Stimulated activated CD8-positive, alpha-beta memory T cell treated with anti-CD3 and anti-CD28 coated beads, Interleukin-12 subunit alpha, Interleukin-12 subunit beta, amount 100 ng/mL, for 1 hour (primary cell): Measurements from ENCODE around the gene OSBPL10.

Experiments used
- DNase-seq: peaks from one replicate; pipeline ENCODE4 v3.0.0-alpha.2; 2020; ENCODE audit warnings: low read depth

Gene OSBPL10

GRCh38 chr3:31738412-31738811 lies 242.7 kb downstream of the OSBPL10 start:
- no peak for DNase-seq

DNA sequence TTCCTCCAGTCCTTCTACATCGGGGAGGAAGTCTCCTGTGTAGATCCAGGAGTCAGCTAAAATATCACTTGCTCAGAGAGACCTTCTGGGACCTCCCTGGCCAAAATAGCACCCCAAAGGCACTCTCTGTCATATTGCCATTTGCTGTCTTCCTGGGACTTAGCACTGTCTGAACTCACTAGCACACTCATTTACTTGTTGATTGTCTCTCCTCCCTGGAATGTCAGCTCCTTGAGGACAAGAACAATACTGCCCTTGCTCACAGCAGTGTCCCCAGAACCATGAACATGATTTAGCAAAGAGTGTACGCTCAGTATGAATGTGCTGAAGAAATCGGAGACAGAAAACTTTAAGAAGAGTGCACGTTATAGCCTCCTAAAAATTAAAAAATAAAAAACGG lies 245.4 kb downstream of the OSBPL10 start:
- no peak for DNase-seq

- DNase-seq, result no peak
These were observed 247.8 kb downstream of the OSBPL10 start for GRCh38 chr3:31733234-31733667.

- no peak for DNase-seq
These were observed 248.5 kb downstream of the OSBPL10 start for GRCh38 chr3:31732548-31732947.

GRCh38 chr3:31729573-31729972 lies 251.5 kb downstream of the OSBPL10 start:
- DNase-seq, result no peak

- DNase-seq, result no peak
These were observed 252.0 kb downstream of the OSBPL10 start for GRCh38 chr3:31729082-31729481.

- no peak for DNase-seq
These were observed 252.7 kb downstream of the OSBPL10 start for GRCh38 chr3:31728403-31728802.

DNA sequence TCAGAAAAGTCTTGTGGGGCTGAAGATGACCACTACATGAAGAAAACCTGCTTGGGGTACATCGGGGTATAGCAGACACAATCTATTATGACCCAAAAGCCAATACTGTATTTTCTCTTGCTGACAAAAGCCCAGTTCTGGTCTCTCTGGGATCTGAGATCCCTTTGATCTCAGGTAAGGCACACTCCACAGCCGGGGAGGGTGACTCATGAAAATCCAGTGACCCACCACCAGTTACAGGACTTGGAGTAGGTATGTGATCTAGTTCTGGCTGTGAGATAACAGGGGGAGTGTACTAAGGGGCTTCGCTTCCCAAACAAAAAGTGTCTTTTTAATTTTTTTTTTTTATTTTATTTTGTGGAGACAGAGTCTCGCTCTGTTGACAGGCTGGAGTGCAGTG lies 255.1 kb downstream of the OSBPL10 start:
- DNase-seq, result no peak

DNA sequence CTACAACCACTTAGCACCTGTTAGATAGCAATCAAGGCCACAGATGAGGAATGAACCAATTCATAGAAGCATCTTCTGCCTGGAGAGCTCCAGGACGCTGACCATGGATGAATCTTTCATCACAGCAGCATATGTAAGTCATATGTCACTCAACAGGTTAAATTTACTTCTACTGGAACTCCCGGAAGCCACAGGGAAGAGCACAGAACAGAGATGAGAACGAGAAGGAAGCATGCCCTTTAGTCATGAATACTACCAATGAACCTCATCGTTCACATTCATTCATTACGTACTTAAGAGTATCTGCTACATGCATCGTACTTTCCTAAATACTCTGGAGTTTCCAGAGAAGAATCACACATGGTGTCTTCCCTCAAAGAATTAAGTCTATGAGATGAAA lies 255.5 kb downstream of the OSBPL10 start:
- no peak for DNase-seq

GRCh38 chr3:31724651-31725050 lies 256.4 kb downstream of the OSBPL10 start:
- DNase-seq, result no peak

GRCh38 chr3:31724116-31724515 lies 256.9 kb downstream of the OSBPL10 start:
- no peak for DNase-seq

GRCh38 chr3:31723701-31724100 lies 257.4 kb downstream of the OSBPL10 start:
- no peak for DNase-seq

DNA sequence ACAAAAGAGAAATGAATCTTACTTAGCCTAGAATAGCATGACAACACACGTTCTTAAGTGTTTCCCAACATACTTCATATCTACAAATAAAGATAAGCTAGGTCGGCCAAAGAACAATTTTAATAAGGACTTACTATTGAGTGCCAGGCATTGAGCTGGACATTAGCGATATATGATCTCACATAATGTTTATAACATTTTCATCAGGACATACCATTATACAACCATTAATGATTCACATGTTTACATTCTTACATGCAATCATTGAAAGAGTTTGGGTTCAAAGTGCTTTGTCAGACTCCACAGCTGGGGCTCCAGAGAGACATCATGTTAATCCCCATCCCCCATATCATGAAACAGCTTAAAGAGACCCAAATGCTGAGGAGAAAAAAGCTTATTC lies 259.4 kb downstream of the OSBPL10 start:
- DNase-seq, result no peak

DNA sequence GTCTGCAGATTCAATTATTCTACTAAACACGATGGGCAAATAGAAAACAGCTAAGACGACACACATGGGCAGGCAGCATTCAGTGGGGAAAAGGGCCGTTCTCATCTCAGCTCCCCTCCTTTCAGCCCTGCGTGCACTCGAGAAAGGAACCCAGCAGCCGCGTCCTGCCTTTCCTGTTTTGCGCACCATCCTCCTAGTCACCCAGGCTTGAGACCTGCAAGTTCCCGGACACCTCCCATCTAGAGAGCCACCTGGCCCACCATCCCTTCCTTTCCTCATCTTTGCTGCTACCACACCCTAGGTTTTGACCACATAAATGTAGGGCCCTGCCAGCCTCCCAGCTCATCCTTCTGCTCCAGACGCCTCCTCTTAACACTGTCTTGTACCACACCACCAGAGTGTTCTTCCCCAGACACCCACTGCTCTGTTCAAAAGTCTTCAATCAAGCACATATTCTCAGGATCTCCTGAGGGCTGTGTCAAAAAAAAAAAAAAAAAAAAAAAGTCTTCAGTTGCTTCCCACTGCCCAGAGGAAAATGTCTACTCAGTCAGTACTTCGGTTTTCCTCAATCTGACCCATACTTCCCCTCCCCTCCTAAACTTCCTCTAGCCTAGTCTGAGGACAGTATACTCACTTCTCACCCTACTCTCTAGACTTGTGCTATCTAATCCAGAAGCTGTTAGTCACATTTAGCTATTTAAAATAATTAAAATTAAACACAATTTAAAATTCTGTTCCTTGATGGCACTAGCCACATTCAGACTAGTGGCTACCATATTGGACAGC lies 266.4 kb downstream of the OSBPL10 start:
- no peak for DNase-seq

GRCh38 chr3:31713816-31714215 lies 267.2 kb downstream of the OSBPL10 start:
- no peak for DNase-seq

DNA sequence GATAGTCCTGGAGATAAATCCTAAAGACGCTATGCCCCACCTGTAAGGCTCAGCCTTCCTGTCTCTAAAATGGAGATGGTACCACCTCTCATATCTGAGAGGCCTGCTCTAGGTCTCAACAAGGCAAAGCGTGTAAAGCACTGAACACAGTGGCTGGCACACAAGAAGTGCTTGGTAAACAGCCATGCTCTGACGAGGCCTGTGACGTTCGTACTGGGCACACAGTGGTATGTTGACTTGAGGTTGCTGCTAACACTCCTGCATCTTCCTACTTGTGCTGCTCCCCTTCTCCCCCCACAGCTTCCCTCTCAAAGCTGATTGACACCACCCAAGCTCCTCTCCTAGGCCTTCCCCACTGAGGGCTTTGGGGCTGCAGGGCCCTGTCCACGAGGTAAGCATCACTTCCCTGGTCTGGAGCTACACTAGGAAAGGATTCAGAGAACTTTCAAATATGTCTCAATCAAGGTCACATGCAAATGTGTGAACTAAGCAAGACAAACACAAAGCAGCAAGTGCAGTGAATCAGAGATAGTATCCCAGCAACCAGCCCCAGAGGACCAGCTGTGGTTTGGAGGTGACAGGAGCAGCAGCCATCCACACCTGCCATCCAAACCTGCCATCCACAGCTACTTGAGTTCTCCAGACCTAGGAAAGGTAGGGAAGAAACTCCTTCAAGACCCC lies 270.8 kb downstream of the OSBPL10 start:
- DNase-seq, result no peak

GRCh38 chr3:31709526-31709925 lies 271.5 kb downstream of the OSBPL10 start:
- DNase-seq, result no peak

GRCh38 chr3:31709005-31709404 lies 272.1 kb downstream of the OSBPL10 start:
- no peak for DNase-seq

GRCh38 chr3:31707286-31707685 lies 273.8 kb downstream of the OSBPL10 start:
- no peak for DNase-seq

DNA sequence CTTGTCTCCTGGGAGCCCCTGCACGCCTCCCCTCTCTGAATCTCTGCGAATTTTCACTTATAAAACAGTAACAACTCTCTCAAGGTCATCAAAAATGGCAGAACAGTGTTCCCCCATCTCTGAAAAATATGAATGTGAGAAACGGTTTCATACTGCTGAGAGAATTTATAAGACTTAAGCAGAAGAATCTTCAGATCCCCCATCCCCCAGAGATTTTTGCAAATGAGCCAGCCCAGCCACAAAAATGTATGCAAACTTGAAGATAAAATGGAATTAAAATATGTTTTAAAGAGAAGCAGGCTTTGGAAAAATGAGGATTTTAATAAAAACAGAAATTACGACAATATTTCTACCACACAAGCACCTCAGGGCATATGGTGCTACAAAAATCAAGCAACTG lies 275.3 kb downstream of the OSBPL10 start:
- DNase-seq, result no peak

GRCh38 chr3:31704591-31705179 lies 276.4 kb downstream of the OSBPL10 start:
- DNase-seq, result no peak

DNA sequence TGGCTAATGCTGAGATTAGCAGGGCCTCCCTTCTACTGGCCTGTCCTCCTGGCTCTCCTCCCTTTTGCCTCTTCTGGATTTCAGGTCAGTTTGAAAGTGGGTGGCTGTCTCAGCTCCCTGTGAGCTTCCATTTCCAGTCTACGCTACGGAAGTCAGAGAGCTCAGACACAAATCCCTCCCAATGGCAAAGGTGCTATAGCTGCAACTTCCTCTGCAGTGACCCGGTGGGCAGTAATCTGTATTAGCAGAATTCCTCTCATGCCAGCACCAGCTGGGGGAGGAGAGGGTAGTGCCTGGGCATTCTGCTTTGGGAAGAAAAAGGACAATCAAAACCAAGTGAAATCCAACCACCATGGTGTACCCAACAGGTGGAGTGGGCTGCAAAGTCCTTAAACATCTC lies 276.9 kb downstream of the OSBPL10 start:
- no peak for DNase-seq

DNA sequence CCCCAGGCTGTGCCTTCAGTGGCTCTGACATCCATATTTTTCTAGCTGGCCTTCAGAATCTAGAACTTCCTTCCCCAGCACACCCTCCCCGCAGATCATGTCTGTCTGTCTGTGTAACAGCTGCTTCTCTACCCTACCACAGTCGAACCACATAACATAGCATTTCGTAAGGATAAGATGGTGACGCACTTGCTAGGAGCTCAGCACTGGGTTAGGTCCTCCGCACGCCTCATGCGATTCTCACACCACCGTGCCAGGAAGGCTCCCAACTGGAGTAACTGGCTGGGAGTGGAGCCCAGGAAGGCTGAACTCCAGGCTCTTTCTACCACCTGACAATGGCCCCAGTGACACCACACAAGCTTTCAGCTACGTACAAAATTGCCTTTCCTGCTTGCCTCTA lies 279.8 kb downstream of the OSBPL10 start:
- DNase-seq, result no peak
